H9 (cell line): Measurements from ENCODE around the gene LINC01488. TPM values are rescaled to one million over a fixed set of nuclear protein-coding genes. Genes with fewer than 3 reads are reported as not detected.

ENCODE experiments used
- DNase-seq: peaks from one replicate; pipeline ENCODE4 v3.0.0-alpha.2; 2017
- H2AFZ ChIP-seq: one replicate; pipeline ENCODE4 v1.6.1; 2013; ENCODE audit warnings: mild to moderate bottlenecking, low read length, control low read depth, moderate library complexity
- H2AK5ac ChIP-seq: 2 replicates; pipeline ENCODE4 v1.6.1; 2013; ENCODE audit warnings: low read length, control low read depth, mixed read lengths; ENCODE audit not compliant: insufficient read length
- H2BK120ac ChIP-seq: one replicate; pipeline ENCODE4 v1.6.1; 2013; ENCODE audit warnings: low read depth, mild to moderate bottlenecking, low read length, control low read depth, inconsistent platforms; ENCODE audit not compliant: poor library complexity, severe bottlenecking
- H2BK12ac ChIP-seq: 2 replicates; pipeline ENCODE4 v1.6.1; 2013; ENCODE audit warnings: low read length, control low read depth, mixed read lengths, low read depth; ENCODE audit not compliant: insufficient read length
- H2BK15ac ChIP-seq: 2 replicates; pipeline ENCODE4 v1.6.1; 2013; ENCODE audit warnings: low read depth, low read length, control low read depth
- H2BK20ac ChIP-seq: one replicate; pipeline ENCODE4 v1.6.1; 2013; ENCODE audit warnings: low read depth, mild to moderate bottlenecking, low read length, control low read depth, inconsistent platforms; ENCODE audit not compliant: poor library complexity, severe bottlenecking
- H2BK5ac ChIP-seq: 2 replicates; pipeline ENCODE4 v1.6.1; 2013; ENCODE audit warnings: low read length, control low read depth, mixed read lengths; ENCODE audit not compliant: insufficient read length
- H3K14ac ChIP-seq: 2 replicates; pipeline ENCODE4 v1.6.1; 2013; ENCODE audit warnings: low read length, control low read depth; ENCODE audit not compliant: insufficient read depth
- H3K18ac ChIP-seq: 2 replicates; pipeline ENCODE4 v1.6.1; 2013; ENCODE audit warnings: low read depth, mild to moderate bottlenecking, mixed read lengths, low read length, control low read depth; ENCODE audit not compliant: insufficient read length
- H3K23ac ChIP-seq: 2 replicates; pipeline ENCODE4 v1.6.1; 2013; ENCODE audit warnings: low read length, control low read depth, mixed read lengths, low read depth; ENCODE audit not compliant: insufficient read length
- H3K23me2 ChIP-seq: 2 replicates; pipeline ENCODE4 v1.6.1; 2013; ENCODE audit warnings: low read depth, mild to moderate bottlenecking, mixed read lengths, low read length, control low read depth; ENCODE audit not compliant: insufficient read length, poor library complexity, severe bottlenecking
- H3K27ac ChIP-seq: 2 replicates; pipeline ENCODE4 v1.5.1; 2013; ENCODE audit warnings: low read length, control low read depth, mixed read lengths, low read depth; ENCODE audit not compliant: insufficient read length
- H3K27me3 ChIP-seq: 2 replicates; pipeline ENCODE4 v1.6.1; 2013; ENCODE audit warnings: low read length, control low read depth, inconsistent platforms; ENCODE audit not compliant: insufficient read depth
- H3K4ac ChIP-seq: 2 replicates; pipeline ENCODE4 v1.6.1; 2013; ENCODE audit warnings: low read depth, mild to moderate bottlenecking, control low read depth, inconsistent platforms, low read length, moderate library complexity
- H3K4me1 ChIP-seq: 2 replicates; pipeline ENCODE4 v1.6.1; 2013; ENCODE audit warnings: low read length, control low read depth, inconsistent platforms; ENCODE audit not compliant: insufficient read depth
- H3K4me2 ChIP-seq: 2 replicates; pipeline ENCODE4 v1.6.1; 2013; ENCODE audit warnings: low read length, control low read depth, mixed read lengths; ENCODE audit not compliant: insufficient read length, insufficient read depth
- H3K56ac ChIP-seq: 2 replicates; pipeline ENCODE4 v1.6.1; 2013; ENCODE audit warnings: low read depth, mild to moderate bottlenecking, mixed read lengths, low read length, control low read depth; ENCODE audit not compliant: insufficient read length
- H3K79me1 ChIP-seq: 2 replicates; pipeline ENCODE4 v1.6.1; 2013; ENCODE audit warnings: low read depth, mild to moderate bottlenecking, moderate library complexity, low read length, control low read depth, inconsistent platforms; ENCODE audit not compliant: insufficient read depth, poor library complexity, severe bottlenecking
- H3K79me2 ChIP-seq: 2 replicates; pipeline ENCODE4 v1.6.1; 2013; ENCODE audit warnings: low read length, control low read depth, inconsistent platforms; ENCODE audit not compliant: insufficient read depth
- H3K9ac ChIP-seq: 2 replicates; pipeline ENCODE4 v1.6.1; 2013; ENCODE audit warnings: low read length, control low read depth, mixed read lengths; ENCODE audit not compliant: insufficient read length; ENCODE audit errors: extremely low read depth
- H3K9me3 ChIP-seq: one replicate; pipeline ENCODE4 v1.6.1; 2013; ENCODE audit warnings: low read depth, low read length, inconsistent platforms; ENCODE audit not compliant: control insufficient read depth
- H3T11ph ChIP-seq: one replicate; pipeline ENCODE4 v1.6.1; 2013; ENCODE audit warnings: mild to moderate bottlenecking, low read length, control low read depth, inconsistent platforms
- H4K20me1 ChIP-seq: one replicate; pipeline ENCODE4 v1.6.1; 2013; ENCODE audit not compliant: control insufficient read depth, insufficient read length, insufficient read depth
- H4K5ac ChIP-seq: 2 replicates; pipeline ENCODE4 v1.6.1; 2013; ENCODE audit warnings: low read depth, mild to moderate bottlenecking, mixed read lengths, low read length, control low read depth; ENCODE audit not compliant: insufficient read length
- H4K8ac ChIP-seq: replicated peaks from 2 replicates; pipeline ENCODE4 v1.6.1; 2013; ENCODE audit warnings: low read length, control low read depth, mixed read lengths, low read depth; ENCODE audit not compliant: insufficient read length
- H4K91ac ChIP-seq: 2 replicates; pipeline ENCODE4 v1.6.1; 2013; ENCODE audit warnings: low read depth, mild to moderate bottlenecking, moderate library complexity, mixed read lengths, low read length, control low read depth; ENCODE audit not compliant: insufficient read length
- H3K27ac Mint-ChIP-seq, 3 experiments: 2 replicates in 2 of 3; 3 replicates in 1 of 3; pipeline ENCODE4 v1.8.0; 2020 to 2021; ENCODE audit warnings: mixed read lengths in 3 of 3, mild to moderate bottlenecking in 1 of 3, moderate library complexity in 1 of 3
- H3K27me3 Mint-ChIP-seq: 2 replicates; pipeline ENCODE4 v1.8.0; 2021; ENCODE audit warnings: low read depth, mild to moderate bottlenecking, moderate library complexity, mixed read lengths
- H3K36me3 Mint-ChIP-seq, 3 experiments: 2 replicates in 2 of 3; 3 replicates in 1 of 3; pipeline ENCODE4 v1.8.0; 2020 to 2021; ENCODE audit warnings: low read depth in 3 of 3, mixed read lengths in 3 of 3; ENCODE audit not compliant: insufficient read depth in 1 of 3
- H3K4me1 Mint-ChIP-seq, 2 experiments: 2 replicates each; pipeline ENCODE4 v1.8.0; 2020; ENCODE audit warnings: mixed read lengths in 2 of 2
- H3K4me3 Mint-ChIP-seq, 2 experiments: 2 replicates in 1 of 2; 3 replicates in 1 of 2; pipeline ENCODE4 v1.8.0; 2020 to 2021; ENCODE audit warnings: mild to moderate bottlenecking in 2 of 2, mixed read lengths in 2 of 2, moderate library complexity in 1 of 2
- H3K9me3 Mint-ChIP-seq, 2 experiments: 2 replicates in 1 of 2; 3 replicates in 1 of 2; pipeline ENCODE4 v1.8.0; 2020; ENCODE audit warnings: mild to moderate bottlenecking in 2 of 2, mixed read lengths in 2 of 2, moderate library complexity in 1 of 2
- WGBS: extraction: QIAGEN DNeasy Blood & Tissue Kit; methylation state at CpG from one replicate; pipeline ENCODE4 v1.1.7; 2013; ENCODE audit warnings: missing lambda C conversion rate, low lambda C conversion rate, mixed read lengths; ENCODE audit not compliant: insufficient read length; ENCODE audit errors: extremely low coverage; 5-methylcytosine and 5-hydroxymethylcytosine counted together
- total RNA-seq: library from RNA; stranded (reverse); gene quantifications from 2 replicates; pipeline ENCODE4 v1.2.1, GENCODE V29; 2021
- TF ChIP-seq, protein P1 (sequence below): fragments of 200-600 bp; sonication (generic); conservative IDR thresholded peaks from 3 replicates; pipeline ENCODE4 v1.8.0; 2021; ENCODE audit warnings: antibody characterized with exemption, mild to moderate bottlenecking

The LINC01488 gene
- total RNA-seq, 1 experiment from 2014 or later, result not detected

DNA sequence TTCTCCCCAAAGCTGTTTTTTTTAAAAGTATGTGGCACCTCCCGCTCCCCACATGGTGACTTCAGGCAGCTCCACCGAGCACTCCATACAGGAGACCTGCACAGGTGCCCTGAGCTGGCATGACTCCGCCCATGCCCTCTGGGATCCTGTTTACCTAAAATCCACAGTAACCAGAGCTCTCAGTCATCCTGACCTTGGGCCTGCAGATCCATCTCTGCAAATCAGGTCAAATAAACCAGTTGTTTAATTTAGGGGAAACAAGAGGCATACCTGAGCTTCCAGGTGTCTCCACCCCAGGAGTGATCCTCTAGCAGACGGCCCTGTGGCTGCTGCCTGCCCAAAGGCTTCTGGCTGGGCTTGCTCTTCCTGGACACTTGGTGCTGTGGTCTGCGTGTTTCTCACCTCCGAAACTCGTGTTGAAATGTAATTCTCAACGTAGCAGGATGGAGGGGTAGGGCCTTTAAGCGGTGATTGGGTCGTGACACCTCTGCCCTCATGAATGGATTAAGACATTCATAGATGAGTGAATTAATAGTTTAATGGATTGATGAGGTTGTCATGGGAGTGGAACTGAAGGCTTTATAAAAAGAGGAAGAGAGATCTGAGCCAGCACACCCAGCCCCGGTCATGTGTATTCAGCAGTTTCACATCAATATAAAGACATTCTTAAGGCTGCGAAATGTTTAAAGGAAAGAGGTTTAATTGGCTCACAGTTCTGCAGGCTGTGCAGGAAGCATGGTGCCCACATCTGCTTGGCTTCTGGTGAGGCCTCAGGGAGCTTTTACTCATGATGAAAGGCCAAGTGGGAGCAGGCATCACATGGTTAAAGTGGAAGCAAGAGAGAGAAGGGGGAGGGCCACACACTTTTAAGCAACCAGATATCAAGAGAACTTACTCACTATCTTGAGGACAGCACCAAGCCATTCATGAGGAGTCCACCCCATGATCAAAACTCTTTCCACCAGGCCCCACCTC lies 34.1 kb downstream of the LINC01488 start:
- Mint-ChIP-seq H3K4me1 (peaks cover 8 to 10% of the 10 kb centered on the region in 2 experiments), H3K9me3 (peaks cover 24 to 30% of the 10 kb centered on the region in 2 experiments), H3K36me3 (peaks cover 13 to 36% (median 13%) of the 10 kb centered on the region in 3 experiments), H3K4me3 (no peak overlapping the region), H3K27me3 (peaks cover 28% of the 10 kb centered on the region), H3K27ac (no peak overlapping the region)
- Histone ChIP-seq H3K23ac (no peak overlapping the region), H3K56ac (no peak overlapping the region), H3K27me3 (no peaks in the 10 kb centered on the region), H4K91ac (no peak overlapping the region), H2BK15ac (no peak overlapping the region), H3K27ac (no peak overlapping the region), H2AK5ac (no peak overlapping the region), H3K4ac (no peak overlapping the region), H2BK5ac (no peak overlapping the region), H3K9ac (no peak overlapping the region), H4K8ac (no peak overlapping the region), H3K23me2 (no peaks in the 10 kb centered on the region), H3K4me2 (no peak overlapping the region), H2AFZ (no peak overlapping the region), H3K79me2 (no peaks in the 10 kb centered on the region), H4K20me1 (no peaks in the 10 kb centered on the region), H3K4me1 (peaks cover 2% of the 10 kb centered on the region; the same call in 1 of the 2 replicates), H3T11ph (no peak overlapping the region), H3K18ac (no peak overlapping the region), H3K9me3 (no peaks in the 10 kb centered on the region), H3K79me1 (no peaks in the 10 kb centered on the region), H2BK20ac (no peak overlapping the region), H4K5ac (no peak overlapping the region), H3K14ac (no peak overlapping the region), H2BK120ac (no peak overlapping the region), H2BK12ac (no peak overlapping the region)
- no peak for DNase-seq
- TF ChIP-seq, protein P1, sequence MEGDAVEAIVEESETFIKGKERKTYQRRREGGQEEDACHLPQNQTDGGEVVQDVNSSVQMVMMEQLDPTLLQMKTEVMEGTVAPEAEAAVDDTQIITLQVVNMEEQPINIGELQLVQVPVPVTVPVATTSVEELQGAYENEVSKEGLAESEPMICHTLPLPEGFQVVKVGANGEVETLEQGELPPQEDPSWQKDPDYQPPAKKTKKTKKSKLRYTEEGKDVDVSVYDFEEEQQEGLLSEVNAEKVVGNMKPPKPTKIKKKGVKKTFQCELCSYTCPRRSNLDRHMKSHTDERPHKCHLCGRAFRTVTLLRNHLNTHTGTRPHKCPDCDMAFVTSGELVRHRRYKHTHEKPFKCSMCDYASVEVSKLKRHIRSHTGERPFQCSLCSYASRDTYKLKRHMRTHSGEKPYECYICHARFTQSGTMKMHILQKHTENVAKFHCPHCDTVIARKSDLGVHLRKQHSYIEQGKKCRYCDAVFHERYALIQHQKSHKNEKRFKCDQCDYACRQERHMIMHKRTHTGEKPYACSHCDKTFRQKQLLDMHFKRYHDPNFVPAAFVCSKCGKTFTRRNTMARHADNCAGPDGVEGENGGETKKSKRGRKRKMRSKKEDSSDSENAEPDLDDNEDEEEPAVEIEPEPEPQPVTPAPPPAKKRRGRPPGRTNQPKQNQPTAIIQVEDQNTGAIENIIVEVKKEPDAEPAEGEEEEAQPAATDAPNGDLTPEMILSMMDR, result no peak
- WGBS, result no CpG with 5 or more reads among the region's 12 CpGs
